SU-DHL-6 (cell line): ENCODE results near the gene GRID1.

ENCODE experiments used
- CTCF ChIP-seq: fragments of 200-600 bp; sonication (generic); IDR thresholded peaks from one replicate; pipeline ENCODE4 v1.5.1; 2017; ENCODE audit warnings: antibody characterized with exemption, mild to moderate bottlenecking, low read length, moderate library complexity; ENCODE audit not compliant: insufficient read depth, poor library complexity, severe bottlenecking
- EZH2phosphoT487 ChIP-seq: fragments of 200-600 bp; sonication (generic), shearing (Covaris generic); conservative IDR thresholded peaks from 2 replicates; pipeline ENCODE4 v1.6.1; 2018; ENCODE audit warnings: mild to moderate bottlenecking, antibody characterized with exemption, low read length, moderate library complexity, mixed read lengths

GRCh38 chr10:85682621-85683020 lies 684.0 kb downstream of the GRID1 start:
- TF ChIP-seq CTCF: no peak
- TF ChIP-seq EZH2phosphoT487: no peak
